Loucy (cell line): ENCODE results near the gene USP4.

Experiments used
- CTCF ChIP-seq: fragments of 200-600 bp; sonication (generic); conservative IDR thresholded peaks from 2 replicates; pipeline ENCODE4 v1.5.1; 2014; ENCODE audit warnings: mild to moderate bottlenecking, antibody characterized with exemption, low read length
- EZH2phosphoT487 ChIP-seq: fragments of 200-600 bp; IDR thresholded peaks from 2 replicates; pipeline ENCODE4 v1.6.1; 2018; ENCODE audit warnings: antibody characterized with exemption, mild to moderate bottlenecking, moderate library complexity, borderline replicate concordance

GRCh38 chr3:49352890-49353421 is 13.1 kb upstream of the USP4 start:
- TF ChIP-seq CTCF = no peak
- no peak for TF ChIP-seq EZH2phosphoT487
